Activated T-cell treated with anti-CD3 and anti-CD28 coated beads, Interleukin-2, amount 50 U/mL, for 24 hours (primary cell): Measurements from ENCODE around the gene PYROXD2.

ENCODE experiments used
- DNase-seq: peaks from one replicate; pipeline ENCODE4 v3.0.0-alpha.2; 2020
- H3K27ac Mint-ChIP-seq: 2 replicates; pipeline ENCODE4 v1.8.0; 2020; ENCODE audit warnings: mild to moderate bottlenecking, mixed read lengths
- H3K27me3 Mint-ChIP-seq: 2 replicates; pipeline ENCODE4 v1.8.0; 2020; ENCODE audit warnings: mixed read lengths
- H3K36me3 Mint-ChIP-seq: 2 replicates; pipeline ENCODE4 v1.8.0; 2020; ENCODE audit warnings: low read depth, mixed read lengths
- H3K4me1 Mint-ChIP-seq: 2 replicates; pipeline ENCODE4 v1.8.0; 2020; ENCODE audit warnings: low read depth, mixed read lengths
- H3K4me3 Mint-ChIP-seq: 2 replicates; pipeline ENCODE4 v1.8.0; 2020; ENCODE audit warnings: mild to moderate bottlenecking, moderate library complexity, mixed read lengths
- H3K9me3 Mint-ChIP-seq: 2 replicates; pipeline ENCODE4 v1.8.0; 2020; ENCODE audit warnings: mixed read lengths

Gene PYROXD2

GRCh38 chr10:98411768-98412167 lies 3.2 kb downstream of the PYROXD2 start:
- H3K9me3 Mint-ChIP-seq = no peaks in the 10 kb centered on the region
- no peak overlapping the region for H3K4me3 Mint-ChIP-seq
- peaks cover 22% of the 10 kb centered on the region for H3K4me1 Mint-ChIP-seq
- H3K36me3 Mint-ChIP-seq = peaks cover 11% of the 10 kb centered on the region
- no peak for DNase-seq
- no peaks in the 10 kb centered on the region for H3K27me3 Mint-ChIP-seq
- no peak overlapping the region for H3K27ac Mint-ChIP-seq

GRCh38 chr10:98411166-98411565 lies 3.8 kb downstream of the PYROXD2 start:
- DNase-seq = no peak
- H3K36me3 Mint-ChIP-seq = peaks cover 5% of the 10 kb centered on the region
- no peak overlapping the region for H3K4me3 Mint-ChIP-seq
- no peak overlapping the region for H3K27ac Mint-ChIP-seq
- no peaks in the 10 kb centered on the region for H3K27me3 Mint-ChIP-seq
- no peaks in the 10 kb centered on the region for H3K9me3 Mint-ChIP-seq
- H3K4me1 Mint-ChIP-seq = peaks cover 22% of the 10 kb centered on the region

GRCh38 chr10:98410759-98411158 lies 4.2 kb downstream of the PYROXD2 start:
- no peaks in the 10 kb centered on the region for H3K27me3 Mint-ChIP-seq
- peaks cover 1% of the 10 kb centered on the region for H3K36me3 Mint-ChIP-seq
- peaks cover 22% of the 10 kb centered on the region for H3K4me1 Mint-ChIP-seq
- DNase-seq = no peak
- no peak overlapping the region for H3K27ac Mint-ChIP-seq
- no peak overlapping the region for H3K4me3 Mint-ChIP-seq
- no peaks in the 10 kb centered on the region for H3K9me3 Mint-ChIP-seq

GRCh38 chr10:98410135-98410743 lies 4.7 kb downstream of the PYROXD2 start:
- Mint-ChIP-seq H3K4me1 (peaks cover 16% of the 10 kb centered on the region), H3K36me3 (no peaks in the 10 kb centered on the region), H3K4me3 (no peak overlapping the region), H3K27me3 (no peaks in the 10 kb centered on the region), H3K9me3 (no peaks in the 10 kb centered on the region), H3K27ac (no peak overlapping the region)
- DNase-seq = no peak

- Mint-ChIP-seq H3K4me3 (no peak overlapping the region), H3K27ac (no peak overlapping the region), H3K36me3 (no peaks in the 10 kb centered on the region), H3K9me3 (no peaks in the 10 kb centered on the region), H3K4me1 (peaks cover 14% of the 10 kb centered on the region), H3K27me3 (no peaks in the 10 kb centered on the region)
- DNase-seq = no peak
Measured at GRCh38 chr10:98408799-98409198, 6.2 kb downstream of the PYROXD2 start.

- Mint-ChIP-seq H3K27ac (no peak overlapping the region), H3K4me1 (peaks cover 14% of the 10 kb centered on the region), H3K27me3 (no peaks in the 10 kb centered on the region), H3K9me3 (no peaks in the 10 kb centered on the region), H3K36me3 (peaks cover 8% of the 10 kb centered on the region), H3K4me3 (no peak overlapping the region)
- no peak for DNase-seq
Measured at GRCh38 chr10:98407744-98408241, 7.2 kb downstream of the PYROXD2 start.

- no peak for DNase-seq
- H3K27ac Mint-ChIP-seq = no peak overlapping the region
- H3K9me3 Mint-ChIP-seq = no peaks in the 10 kb centered on the region
- peaks cover 11% of the 10 kb centered on the region for H3K36me3 Mint-ChIP-seq
- no peak overlapping the region for H3K4me3 Mint-ChIP-seq
- peaks cover 14% of the 10 kb centered on the region for H3K4me1 Mint-ChIP-seq
- no peaks in the 10 kb centered on the region for H3K27me3 Mint-ChIP-seq
Measured at GRCh38 chr10:98407017-98407743, 7.8 kb downstream of the PYROXD2 start.

- Mint-ChIP-seq H3K4me3 (no peak overlapping the region), H3K36me3 (peaks cover 11% of the 10 kb centered on the region), H3K4me1 (peaks cover 14% of the 10 kb centered on the region), H3K27me3 (no peaks in the 10 kb centered on the region), H3K9me3 (no peaks in the 10 kb centered on the region), H3K27ac (no peak overlapping the region)
- DNase-seq = no peak
Measured at GRCh38 chr10:98405422-98405821, 9.6 kb downstream of the PYROXD2 start.

GRCh38 chr10:98404571-98405359 lies 10.2 kb downstream of the PYROXD2 start:
- Mint-ChIP-seq H3K36me3 (peaks cover 11% of the 10 kb centered on the region), H3K4me1 (peaks cover 14% of the 10 kb centered on the region), H3K9me3 (no peaks in the 10 kb centered on the region), H3K27ac (peak overlapping the region; percentile 76), H3K27me3 (no peaks in the 10 kb centered on the region), H3K4me3 (no peak overlapping the region)
- no peak for DNase-seq

- Mint-ChIP-seq H3K9me3 (no peaks in the 10 kb centered on the region), H3K27ac (peak overlapping the region; percentile 34), H3K4me1 (peaks cover 14% of the 10 kb centered on the region), H3K27me3 (no peaks in the 10 kb centered on the region), H3K4me3 (no peak overlapping the region), H3K36me3 (peaks cover 11% of the 10 kb centered on the region)
- no peak for DNase-seq
Measured at GRCh38 chr10:98403812-98404504, 11.0 kb downstream of the PYROXD2 start.

GRCh38 chr10:98402931-98403718 lies 11.9 kb downstream of the PYROXD2 start:
- no peak for DNase-seq
- Mint-ChIP-seq H3K27me3 (no peaks in the 10 kb centered on the region), H3K27ac (no peak overlapping the region), H3K4me1 (peaks cover 14% of the 10 kb centered on the region), H3K9me3 (no peaks in the 10 kb centered on the region), H3K4me3 (no peak overlapping the region), H3K36me3 (peaks cover 11% of the 10 kb centered on the region)

GRCh38 chr10:98402478-98402877 lies 12.5 kb downstream of the PYROXD2 start:
- Mint-ChIP-seq H3K36me3 (peaks cover 11% of the 10 kb centered on the region), H3K27ac (no peak overlapping the region), H3K27me3 (no peaks in the 10 kb centered on the region), H3K4me3 (no peak overlapping the region), H3K9me3 (no peaks in the 10 kb centered on the region), H3K4me1 (peaks cover 14% of the 10 kb centered on the region)
- DNase-seq = no peak

GRCh38 chr10:98400482-98400881 lies 14.5 kb downstream of the PYROXD2 start:
- peaks cover 14% of the 10 kb centered on the region for H3K4me1 Mint-ChIP-seq
- no peaks in the 10 kb centered on the region for H3K27me3 Mint-ChIP-seq
- no peak for DNase-seq
- H3K27ac Mint-ChIP-seq = no peak overlapping the region
- no peak overlapping the region for H3K4me3 Mint-ChIP-seq
- H3K9me3 Mint-ChIP-seq = no peaks in the 10 kb centered on the region
- H3K36me3 Mint-ChIP-seq = peaks cover 14% of the 10 kb centered on the region

- peaks cover 14% of the 10 kb centered on the region for H3K36me3 Mint-ChIP-seq
Measured at GRCh38 chr10:98399784-98400183, 15.2 kb downstream of the PYROXD2 start.

More at GRCh38 chr10:98399784-98400183, 15.2 kb downstream of the PYROXD2 start:
- H3K27ac Mint-ChIP-seq = no peak overlapping the region
- H3K9me3 Mint-ChIP-seq = no peaks in the 10 kb centered on the region
- no peaks in the 10 kb centered on the region for H3K27me3 Mint-ChIP-seq
- peaks cover 11% of the 10 kb centered on the region for H3K4me1 Mint-ChIP-seq
- no peak overlapping the region for H3K4me3 Mint-ChIP-seq
- DNase-seq = no peak
